Trophoblast cell (in vitro differentiated cells and primary cell): ENCODE results near the gene N4BP2.

Experiments
- DNase-seq, 2 donors: peaks; one replicate each; pipeline ENCODE4 v3.0.0-alpha.2; 2016
- H2AFZ ChIP-seq: 2 replicates; pipeline ENCODE4 v1.6.1; 2013; ENCODE audit warnings: low read length, moderate library complexity, mild to moderate bottlenecking; ENCODE audit not compliant: insufficient read depth, poor library complexity
- H2AK5ac ChIP-seq: 2 replicates; pipeline ENCODE4 v1.6.1; 2013; ENCODE audit warnings: mild to moderate bottlenecking, low read length
- H2BK120ac ChIP-seq: 2 replicates; pipeline ENCODE4 v1.6.1; 2013; ENCODE audit warnings: low read length, mild to moderate bottlenecking, moderate library complexity; ENCODE audit not compliant: insufficient read depth, poor library complexity
- H2BK12ac ChIP-seq: 2 replicates; pipeline ENCODE4 v1.6.1; 2013; ENCODE audit warnings: mild to moderate bottlenecking, low read length, moderate library complexity
- H2BK5ac ChIP-seq: 2 replicates; pipeline ENCODE4 v1.6.1; 2013; ENCODE audit warnings: low read length, low read depth, moderate library complexity, mild to moderate bottlenecking; ENCODE audit not compliant: poor library complexity
- H3K14ac ChIP-seq: 2 replicates; pipeline ENCODE4 v1.6.1; 2013; ENCODE audit warnings: mild to moderate bottlenecking, low read length
- H3K18ac ChIP-seq: 2 replicates; pipeline ENCODE4 v1.6.1; 2013; ENCODE audit warnings: mild to moderate bottlenecking, low read length
- H3K23ac ChIP-seq: 2 replicates; pipeline ENCODE4 v1.6.1; 2013; ENCODE audit warnings: low read length
- H3K27ac ChIP-seq: 2 replicates; pipeline ENCODE4 v1.5.1; 2013; ENCODE audit warnings: low read depth, mild to moderate bottlenecking, inconsistent platforms, low read length, moderate library complexity
- H3K27me3 ChIP-seq: 2 replicates; pipeline ENCODE4 v1.6.1; 2013; ENCODE audit warnings: inconsistent platforms, mild to moderate bottlenecking, low read length, moderate library complexity; ENCODE audit not compliant: insufficient read depth
- H3K36me3 ChIP-seq, 2 experiments: 1 replicate in 1 of 2; 2 replicates in 1 of 2; pipeline ENCODE4 v1.6.1; 2013; ENCODE audit warnings: low read length in 2 of 2, mild to moderate bottlenecking in 2 of 2, moderate library complexity in 1 of 2; ENCODE audit not compliant: insufficient read depth in 2 of 2, control insufficient read depth in 1 of 2
- H3K4ac ChIP-seq: 2 replicates; pipeline ENCODE4 v1.6.1; 2013; ENCODE audit warnings: low read depth, mild to moderate bottlenecking, low read length, moderate library complexity
- H3K4me1 ChIP-seq, 2 experiments: 1 replicate in 1 of 2; 2 replicates in 1 of 2; pipeline ENCODE4 v1.6.1; 2013; ENCODE audit warnings: low read length in 2 of 2, mild to moderate bottlenecking in 2 of 2, moderate library complexity in 1 of 2; ENCODE audit not compliant: insufficient read depth in 2 of 2, control insufficient read depth in 1 of 2
- H3K4me2 ChIP-seq: 2 replicates; pipeline ENCODE4 v1.6.1; 2013; ENCODE audit warnings: inconsistent platforms, mild to moderate bottlenecking, low read length, moderate library complexity
- H3K4me3 ChIP-seq: 2 replicates; pipeline ENCODE4 v1.5.1; 2013; ENCODE audit warnings: mild to moderate bottlenecking, low read depth, low read length, inconsistent platforms
- H3K79me1 ChIP-seq: one replicate; pipeline ENCODE4 v1.6.1; 2013; ENCODE audit warnings: low read length
- H3K79me2 ChIP-seq: 2 replicates; pipeline ENCODE4 v1.6.1; 2013; ENCODE audit warnings: low read length, mild to moderate bottlenecking; ENCODE audit not compliant: control insufficient read depth, insufficient read depth, poor library complexity
- H3K9ac ChIP-seq: 2 replicates; pipeline ENCODE4 v1.6.1; 2013; ENCODE audit warnings: mild to moderate bottlenecking, low read length
- H3K9me3 ChIP-seq: 2 replicates; pipeline ENCODE4 v1.6.1; 2013; ENCODE audit warnings: low read depth, mild to moderate bottlenecking, control low read depth, inconsistent platforms, low read length; ENCODE audit not compliant: insufficient read depth
- H4K12ac ChIP-seq: 2 replicates; pipeline ENCODE4 v1.6.1; 2013; ENCODE audit warnings: low read depth, mild to moderate bottlenecking, low read length, moderate library complexity
- H4K8ac ChIP-seq: 2 replicates; pipeline ENCODE4 v1.6.1; 2013; ENCODE audit warnings: low read depth, mild to moderate bottlenecking, low read length, moderate library complexity
- H4K91ac ChIP-seq: one replicate; pipeline ENCODE4 v1.6.1; 2013; ENCODE audit warnings: low read depth, mild to moderate bottlenecking, low read length, moderate library complexity
- WGBS: extraction: QIAGEN DNeasy Blood & Tissue Kit; methylation state at CpG from one replicate; pipeline ENCODE4 v1.1.7; 2013; ENCODE audit warnings: missing lambda C conversion rate; ENCODE audit not compliant: insufficient read length, insufficient coverage; ENCODE audit errors: extremely low coverage; 5-methylcytosine and 5-hydroxymethylcytosine counted together

N4BP2 gene

GRCh38 chr4:40182001-40182400, 125.4 kb downstream of the N4BP2 start:
- Histone ChIP-seq H3K79me1 (no peaks in the 10 kb centered on the region), H3K9me3 (no peaks in the 10 kb centered on the region), H4K91ac (no peak overlapping the region), H2BK5ac (no peak overlapping the region), H4K8ac (no peak overlapping the region), H3K4me2 (no peak overlapping the region), H3K23ac (no peak overlapping the region), H3K27me3 (no peaks in the 10 kb centered on the region), H2AK5ac (no peak overlapping the region), H4K12ac (no peak overlapping the region), H3K4me3 (no peak overlapping the region), H2BK120ac (no peak overlapping the region), H3K14ac (no peak overlapping the region), H3K27ac (no peak overlapping the region), H2BK12ac (no peak overlapping the region), H2AFZ (no peak overlapping the region), H3K9ac (no peak overlapping the region), H3K79me2 (no peaks in the 10 kb centered on the region), H3K4me1 (no peaks in the 10 kb centered on the region), H3K36me3 (no peaks in the 10 kb centered on the region), H3K18ac (no peak overlapping the region), H3K4ac (no peak overlapping the region)
- no CpG with 5 or more reads among the region's 4 CpGs for WGBS
- no peak for DNase-seq

GRCh38 chr4:40182954-40183353, 126.3 kb downstream of the N4BP2 start:
- WGBS = no CpG with 5 or more reads among the region's 3 CpGs
- no peak overlapping the region for H3K27ac ChIP-seq

GRCh38 chr4:40183615-40184411, 127.2 kb downstream of the N4BP2 start:
- H2BK5ac ChIP-seq = no peak overlapping the region
- no peaks in the 10 kb centered on the region for H3K36me3 ChIP-seq
- no peak overlapping the region for H3K9ac ChIP-seq
- H3K27me3 ChIP-seq = no peaks in the 10 kb centered on the region
- H4K91ac ChIP-seq = no peak overlapping the region
- no peak overlapping the region for H3K4me2 ChIP-seq
- H3K4me1 ChIP-seq = no peaks in the 10 kb centered on the region
- H3K23ac ChIP-seq = no peak overlapping the region
- WGBS = no CpG with 5 or more reads among the region's 12 CpGs
- H2BK120ac ChIP-seq = no peak overlapping the region
- H3K9me3 ChIP-seq = no peaks in the 10 kb centered on the region
- no peak overlapping the region for H3K18ac ChIP-seq
- H4K8ac ChIP-seq = no peak overlapping the region
- no peak overlapping the region for H3K27ac ChIP-seq
- H3K79me2 ChIP-seq = no peaks in the 10 kb centered on the region
- H4K12ac ChIP-seq = no peak overlapping the region
- no peak for DNase-seq
- no peak overlapping the region for H2AFZ ChIP-seq
- H3K14ac ChIP-seq = no peak overlapping the region
- no peaks in the 10 kb centered on the region for H3K79me1 ChIP-seq
- H2BK12ac ChIP-seq = no peak overlapping the region
- no peak overlapping the region for H3K4ac ChIP-seq
- no peak overlapping the region for H2AK5ac ChIP-seq
- no peak overlapping the region for H3K4me3 ChIP-seq

More at GRCh38 chr4:40182954-40183353, 126.3 kb downstream of the N4BP2 start:
- no peak overlapping the region for H3K4ac ChIP-seq
- H2AFZ ChIP-seq = no peak overlapping the region
- no peaks in the 10 kb centered on the region for H3K27me3 ChIP-seq
- H3K9me3 ChIP-seq = no peaks in the 10 kb centered on the region
- H3K36me3 ChIP-seq = no peaks in the 10 kb centered on the region
- no peak overlapping the region for H3K18ac ChIP-seq
- H2BK120ac ChIP-seq = no peak overlapping the region
- no peak overlapping the region for H4K12ac ChIP-seq
- no peaks in the 10 kb centered on the region for H3K4me1 ChIP-seq
- no peaks in the 10 kb centered on the region for H3K79me1 ChIP-seq
- no peak overlapping the region for H3K14ac ChIP-seq
- H2BK5ac ChIP-seq = no peak overlapping the region
- H2BK12ac ChIP-seq = no peak overlapping the region
- DNase-seq = no peak
- no peak overlapping the region for H3K9ac ChIP-seq
- H3K4me3 ChIP-seq = no peak overlapping the region
- H3K79me2 ChIP-seq = no peaks in the 10 kb centered on the region
- H3K23ac ChIP-seq = no peak overlapping the region
- H4K91ac ChIP-seq = no peak overlapping the region
- no peak overlapping the region for H2AK5ac ChIP-seq
- H4K8ac ChIP-seq = no peak overlapping the region
- H3K4me2 ChIP-seq = no peak overlapping the region

GRCh38 chr4:40185830-40186664, 129.4 kb downstream of the N4BP2 start:
- Histone ChIP-seq H2BK120ac (no peak overlapping the region), H3K27me3 (no peaks in the 10 kb centered on the region), H3K14ac (no peak overlapping the region), H2AK5ac (no peak overlapping the region), H3K79me1 (no peaks in the 10 kb centered on the region), H2BK12ac (no peak overlapping the region), H2AFZ (no peak overlapping the region), H3K9ac (no peak overlapping the region), H3K18ac (no peak overlapping the region), H3K9me3 (no peaks in the 10 kb centered on the region), H2BK5ac (no peak overlapping the region), H3K4ac (no peak overlapping the region), H3K4me2 (no peak overlapping the region), H4K12ac (no peak overlapping the region), H3K4me3 (no peak overlapping the region), H3K23ac (no peak overlapping the region), H3K36me3 (no peaks in the 10 kb centered on the region), H4K8ac (no peak overlapping the region), H4K91ac (no peak overlapping the region), H3K79me2 (no peaks in the 10 kb centered on the region), H3K4me1 (no peaks in the 10 kb centered on the region), H3K27ac (no peak overlapping the region)
- DNase-seq = no peak
- no CpG with 5 or more reads among the region's 5 CpGs for whole genome bisulfite sequencing
